ENCODE measurements around the gene MAGEF1. TPM values are rescaled to one million over a fixed set of nuclear protein-coding genes. Genes with fewer than 3 reads are reported as not detected.

Gene MAGEF1
- total and polyA plus RNA-seq, 9 of the 15 experiments (the other 6 are each of a cell fraction or from before 2014, with no cell fraction given), result 1.5 to 39.1 (median 19.8) TPM

- TF ChIP-seq ARID3B (CRISPR knock-in tag; IDR thresholded peaks at IDR 0.05; ENCODE audit: borderline replicate concordance), result no peak
Measured at GRCh38 chr3:184725176-184725719, 13.4 kb upstream of the MAGEF1 start (continued).

- Histone ChIP-seq H3K79me2 (ENCODE audit: control insufficient read depth, insufficient read depth, low read length) (no peaks in the 10 kb centered on the region), H3K36me3 (ENCODE audit: control insufficient read depth, insufficient read depth, low read length) (no peaks in the 10 kb centered on the region), H4K20me1 (replicated peaks; ENCODE audit: control insufficient read depth, insufficient read depth, low read length) (no peaks in the 10 kb centered on the region), H3K27ac (ENCODE audit: extremely low read depth, low read depth, low read length) (no peak overlapping the region), H3K9ac (ENCODE audit: insufficient read depth in 1 of 2, low read depth in 2 of 2, low read length in 2 of 2) (no peak overlapping the region), H2AFZ (ENCODE audit: low read depth, low read length) (no peak overlapping the region), H3K4me1 (replicated peaks in 1 of 2; ENCODE audit: control insufficient read depth in 2 of 2, insufficient read depth in 2 of 2, low read length in 2 of 2) (no peaks in the 10 kb centered on the region; a peak in 1 of 5 replicates), H3K4me2 (ENCODE audit: insufficient read depth, low read length) (no peak overlapping the region), H3K9me1 (ENCODE audit: control insufficient read depth, insufficient read depth, low read length) (no peaks in the 10 kb centered on the region), H3K4me3 (no peak overlapping the region), H3K9me3 (replicated peaks; ENCODE audit: control insufficient read depth, insufficient read depth, low read depth, low read length) (no peaks in the 10 kb centered on the region), H3K27me3 (ENCODE audit: control insufficient read depth in 2 of 2, insufficient read depth in 2 of 2, low read length in 2 of 2) (peaks cover 4 to 11% of the 10 kb centered on the region in 2 experiments; a peak in 4 of 5 replicates)
- FAIRE-seq, result no peak
- in situ Hi-C loops (cut with MboI), result no loop called here
- 9% methylated on average over 4 of the region's 4 CpGs for WGBS (ENCODE audit: insufficient coverage, low coverage, missing lambda C conversion rate)
- TF ChIP-seq CHD1 (IDR thresholded peaks at IDR 0.05; ENCODE audit: low read length) (no peak), ZNF589 (CRISPR knock-in tag; IDR thresholded peaks at IDR 0.05; ENCODE audit: low read depth) (no peak)
- CTCF ChIA-PET (ENCODE audit: low intra/inter-chr PET ratio), result no interaction called here
- DNase-seq (ENCODE audit: extremely low read depth in 1 of 4, low spot score in 3 of 4), result no peak
- intact Hi-C loops (cut with micrococcal nuclease), result loop anchor here (5.0 kb wide), 2 partner anchors 53 to 142 kb away; no protein-coding TSS in a partner anchor
- POLR2A ChIA-PET, result no interaction called here
- BruUV-seq (replicated peaks), result no TSS peak
- no peak for ATAC-seq
Measured at GRCh38 chr3:184724699-184725098, 12.8 kb upstream of the MAGEF1 start.
